Kidney capillary endothelial cell (primary cell): ENCODE measurements around the gene R3HDM2.

ENCODE experiments used
- DNase-seq: peaks from one replicate; pipeline ENCODE4 v3.0.0-alpha.2; 2018; ENCODE audit warnings: low spot score

R3HDM2 gene

GRCh38 chr12:57229046-57229633, 201.7 kb downstream of the R3HDM2 start:
- DNase-seq: no peak

- no peak for DNase-seq
Measured at GRCh38 chr12:57227315-57228115, 203.3 kb downstream of the R3HDM2 start.

- no peak for DNase-seq
Measured at GRCh38 chr12:57226588-57227314, 204.1 kb downstream of the R3HDM2 start.

- DNase-seq: no peak
Measured at GRCh38 chr12:57225680-57226210, 205.1 kb downstream of the R3HDM2 start.

GRCh38 chr12:57224973-57225679, 205.7 kb downstream of the R3HDM2 start:
- no peak for DNase-seq

- no peak for DNase-seq
Measured at GRCh38 chr12:57224278-57224972, 206.4 kb downstream of the R3HDM2 start.

- no peak for DNase-seq
Measured at GRCh38 chr12:57223191-57224165, 207.4 kb downstream of the R3HDM2 start.

- DNase-seq: no peak
Measured at GRCh38 chr12:57222286-57223190, 208.3 kb downstream of the R3HDM2 start.

GRCh38 chr12:57221169-57221917, 209.5 kb downstream of the R3HDM2 start:
- DNase-seq: no peak

- DNase-seq: no peak
Measured at GRCh38 chr12:57220770-57221168, 210.1 kb downstream of the R3HDM2 start.

GRCh38 chr12:57219993-57220754, 210.7 kb downstream of the R3HDM2 start:
- DNase-seq: no peak

GRCh38 chr12:57219205-57219992, 211.4 kb downstream of the R3HDM2 start:
- no peak for DNase-seq

- DNase-seq: no peak
Measured at GRCh38 chr12:57218030-57218853, 212.6 kb downstream of the R3HDM2 start.

GRCh38 chr12:57216921-57217879, 213.6 kb downstream of the R3HDM2 start:
- DNase-seq: no peak
